Medulla oblongata (tissue), 1 donor: ENCODE measurements around the gene AFF2.
A peak's percentile ranks its signal among the peaks of the same experiment; 100 is the strongest.

Experiments used
- DNase-seq: peaks from one replicate; pipeline ENCODE4 v3.0.0-alpha.2; 2015; ENCODE audit errors: extremely low spot score

The AFF2 gene

GRCh38 chrX:148536961-148537360 lies 36.5 kb downstream of the AFF2 start:
- no peak for DNase-seq

GRCh38 chrX:148537556-148538182 lies 37.3 kb downstream of the AFF2 start:
- DNase-seq = no peak

- no peak for DNase-seq
These were observed 38.2 kb downstream of the AFF2 start for GRCh38 chrX:148538582-148538981.

- no peak for DNase-seq
These were observed 39.7 kb downstream of the AFF2 start for GRCh38 chrX:148540114-148540513.

GRCh38 chrX:148540671-148541583 lies 40.5 kb downstream of the AFF2 start:
- DNase-seq = no peak

- DNase-seq = no peak
These were observed 41.1 kb downstream of the AFF2 start for GRCh38 chrX:148541584-148541940.

GRCh38 chrX:148542481-148543255 lies 42.3 kb downstream of the AFF2 start:
- no peak for DNase-seq

GRCh38 chrX:148552775-148553174 lies 52.4 kb downstream of the AFF2 start:
- no peak for DNase-seq

- no peak for DNase-seq
These were observed 54.7 kb downstream of the AFF2 start for GRCh38 chrX:148555101-148555500.

GRCh38 chrX:148555571-148556243 lies 55.3 kb downstream of the AFF2 start:
- no peak for DNase-seq

GRCh38 chrX:148556498-148556897 lies 56.1 kb downstream of the AFF2 start:
- DNase-seq = no peak

- DNase-seq = peak; percentile 2
These were observed 62.4 kb downstream of the AFF2 start for GRCh38 chrX:148562846-148563245.

- no peak for DNase-seq
These were observed 66.8 kb downstream of the AFF2 start for GRCh38 chrX:148567229-148567628.

- DNase-seq = no peak
These were observed 67.4 kb downstream of the AFF2 start for GRCh38 chrX:148567779-148568178.

GRCh38 chrX:148568763-148569162 lies 68.3 kb downstream of the AFF2 start:
- DNase-seq = no peak

GRCh38 chrX:148572337-148572736 lies 71.9 kb downstream of the AFF2 start:
- DNase-seq = no peak

- no peak for DNase-seq
These were observed 72.7 kb downstream of the AFF2 start for GRCh38 chrX:148573119-148573518.

GRCh38 chrX:148574237-148574973 lies 74.0 kb downstream of the AFF2 start:
- DNase-seq = no peak

- no peak for DNase-seq
These were observed 76.0 kb downstream of the AFF2 start for GRCh38 chrX:148576396-148576795.

GRCh38 chrX:148577741-148578140 lies 77.3 kb downstream of the AFF2 start:
- no peak for DNase-seq

- DNase-seq = no peak
These were observed 79.6 kb downstream of the AFF2 start for GRCh38 chrX:148580016-148580415.
